ENCODE data around the gene CCNK. TPM values are rescaled to one million over a fixed set of nuclear protein-coding genes. Genes with fewer than 3 reads are reported as not detected.

Gene CCNK
- total RNA-seq, 2 donors from 2014 or later: 5.3 to 9.6 TPM

DNA sequence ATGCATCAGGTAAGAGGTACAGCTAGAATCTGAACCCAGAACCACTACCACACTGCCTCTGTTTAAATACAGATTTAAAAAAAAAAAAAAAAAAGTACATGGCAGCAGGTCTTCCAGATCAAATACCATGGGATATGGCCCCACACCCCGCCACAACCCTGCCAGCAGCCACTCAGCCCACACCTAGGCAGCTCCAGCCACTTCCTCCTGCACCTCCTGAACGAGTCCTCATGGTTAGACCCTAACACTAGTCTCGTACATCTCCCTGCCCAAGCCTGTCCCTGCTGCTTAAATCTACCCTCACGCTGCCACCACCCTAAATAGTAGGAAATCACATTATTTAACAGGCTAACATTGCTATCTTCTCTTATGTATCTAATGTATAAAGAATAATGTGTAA lies 13.1 kb upstream of the CCNK start:
- ATAC-seq: no peak
- H3K4me1 ChIP-seq: no peaks in the 10 kb centered on the region
- TF ChIP-seq, protein P1, sequence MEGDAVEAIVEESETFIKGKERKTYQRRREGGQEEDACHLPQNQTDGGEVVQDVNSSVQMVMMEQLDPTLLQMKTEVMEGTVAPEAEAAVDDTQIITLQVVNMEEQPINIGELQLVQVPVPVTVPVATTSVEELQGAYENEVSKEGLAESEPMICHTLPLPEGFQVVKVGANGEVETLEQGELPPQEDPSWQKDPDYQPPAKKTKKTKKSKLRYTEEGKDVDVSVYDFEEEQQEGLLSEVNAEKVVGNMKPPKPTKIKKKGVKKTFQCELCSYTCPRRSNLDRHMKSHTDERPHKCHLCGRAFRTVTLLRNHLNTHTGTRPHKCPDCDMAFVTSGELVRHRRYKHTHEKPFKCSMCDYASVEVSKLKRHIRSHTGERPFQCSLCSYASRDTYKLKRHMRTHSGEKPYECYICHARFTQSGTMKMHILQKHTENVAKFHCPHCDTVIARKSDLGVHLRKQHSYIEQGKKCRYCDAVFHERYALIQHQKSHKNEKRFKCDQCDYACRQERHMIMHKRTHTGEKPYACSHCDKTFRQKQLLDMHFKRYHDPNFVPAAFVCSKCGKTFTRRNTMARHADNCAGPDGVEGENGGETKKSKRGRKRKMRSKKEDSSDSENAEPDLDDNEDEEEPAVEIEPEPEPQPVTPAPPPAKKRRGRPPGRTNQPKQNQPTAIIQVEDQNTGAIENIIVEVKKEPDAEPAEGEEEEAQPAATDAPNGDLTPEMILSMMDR (IDR thresholded peaks at IDR 0.05): no peak
- peaks cover 0 to 8% of the 10 kb centered on the region in 2 donors for H3K36me3 ChIP-seq (replicated peaks in 1 of 2; ENCODE audit: insufficient read depth in 1 of 2, low read depth in 2 of 2)
- H3K27me3 ChIP-seq: no peaks in the 10 kb centered on the region
- no peak overlapping the region for H3K27ac ChIP-seq
- DNase-seq: no peak
- H3K9me3 ChIP-seq: no peaks in the 10 kb centered on the region
- intact Hi-C loops (cut with DNase I): no loop called here
- WGBS, 2 donors: 84 to 88% methylated on average over 4 of the region's 4 CpGs
- H3K4me3 ChIP-seq: no peak overlapping the region

DNA sequence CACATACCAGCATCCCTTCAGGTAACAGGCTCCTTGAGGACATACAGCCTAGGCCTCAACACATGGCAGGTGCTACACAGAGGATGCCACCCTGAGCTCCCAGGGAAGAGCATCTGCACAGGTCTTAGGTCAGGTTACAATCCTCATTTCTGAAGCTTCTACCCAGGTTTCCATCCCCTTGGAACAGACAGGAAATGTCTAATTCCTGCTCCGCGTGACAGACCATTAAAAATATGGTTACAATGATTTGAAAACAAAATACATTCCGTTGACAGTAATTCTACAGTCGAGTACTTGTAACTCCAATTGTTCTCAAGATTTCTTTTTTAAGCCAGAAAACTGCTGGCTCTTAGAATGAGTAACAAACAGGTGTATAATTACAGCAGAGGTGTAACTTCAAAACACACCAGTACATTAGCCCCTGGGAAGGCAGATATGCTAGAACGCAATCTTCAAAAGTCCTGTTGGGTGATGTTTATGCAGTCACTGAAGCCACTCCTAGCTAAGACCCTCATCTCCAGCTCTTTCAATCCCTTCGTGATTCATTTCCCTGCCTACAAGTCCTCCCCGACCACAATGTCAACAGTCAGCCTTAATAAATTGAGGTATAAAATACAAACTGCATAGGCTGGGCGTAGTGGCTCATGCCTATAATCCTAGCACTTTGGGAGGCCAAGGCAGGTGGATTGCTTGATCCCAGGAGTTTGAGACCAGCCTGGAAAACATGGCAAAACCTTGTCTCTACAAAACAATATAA lies 12.2 kb upstream of the CCNK start:
- no peaks in the 10 kb centered on the region for H3K9me3 ChIP-seq
- DNase-seq: no peak
- no peak for TF ChIP-seq POLR2A (IDR thresholded peaks at IDR 0.05)
- TF ChIP-seq, protein P1 (IDR thresholded peaks at IDR 0.05): no peak
- H3K4me1 ChIP-seq: no peaks in the 10 kb centered on the region
- no peak overlapping the region for H3K4me3 ChIP-seq
- no peak for ATAC-seq
- no peak overlapping the region for H3K27ac ChIP-seq
- peaks cover 0 to 4% of the 10 kb centered on the region in 2 donors for H3K36me3 ChIP-seq (replicated peaks in 1 of 2; ENCODE audit: insufficient read depth in 1 of 2, low read depth in 2 of 2)
- intact Hi-C loops (cut with DNase I): no loop called here
- 80 to 83% methylated on average over 8 of the region's 8 CpGs for WGBS, 2 donors
- no peaks in the 10 kb centered on the region for H3K27me3 ChIP-seq

DNA sequence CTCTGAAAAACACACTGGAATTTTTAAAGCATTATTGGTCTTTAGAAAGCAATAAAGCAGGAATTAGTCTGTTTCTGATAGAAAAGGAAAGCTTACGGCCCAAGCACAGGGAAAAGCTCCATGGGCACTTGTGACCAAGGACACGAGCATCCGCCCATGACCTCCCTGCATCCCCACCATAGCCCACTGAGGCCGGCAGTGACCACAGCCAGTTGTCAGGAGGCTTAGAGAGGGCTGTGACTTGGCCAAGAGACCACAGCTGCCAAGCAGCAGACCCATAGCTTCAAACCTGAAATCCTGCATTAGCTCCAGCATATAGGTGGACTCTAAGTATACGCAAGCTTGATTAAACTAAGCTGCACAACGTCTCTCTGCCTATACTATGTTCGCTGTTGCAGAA lies 9.5 kb upstream of the CCNK start:
- Histone ChIP-seq H3K27ac (no peak overlapping the region), H3K27me3 (no peaks in the 10 kb centered on the region), H3K9me3 (no peaks in the 10 kb centered on the region), H3K4me3 (no peak overlapping the region), H3K4me1 (peaks cover 7% of the 10 kb centered on the region), H3K36me3 (replicated peaks in 1 of 2; ENCODE audit: insufficient read depth in 1 of 2, low read depth in 2 of 2) (no peaks in the 10 kb centered on the region)
- WGBS, 2 donors: 88 to 92% methylated on average over 7 of the region's 7 CpGs
- ATAC-seq (no peak), DNase-seq (no peak)
- intact Hi-C loops (cut with DNase I): no loop called here
- TF ChIP-seq POLR2A (IDR thresholded peaks at IDR 0.05): no peak
- TF ChIP-seq, protein P1 (IDR thresholded peaks at IDR 0.05): no peak

DNA sequence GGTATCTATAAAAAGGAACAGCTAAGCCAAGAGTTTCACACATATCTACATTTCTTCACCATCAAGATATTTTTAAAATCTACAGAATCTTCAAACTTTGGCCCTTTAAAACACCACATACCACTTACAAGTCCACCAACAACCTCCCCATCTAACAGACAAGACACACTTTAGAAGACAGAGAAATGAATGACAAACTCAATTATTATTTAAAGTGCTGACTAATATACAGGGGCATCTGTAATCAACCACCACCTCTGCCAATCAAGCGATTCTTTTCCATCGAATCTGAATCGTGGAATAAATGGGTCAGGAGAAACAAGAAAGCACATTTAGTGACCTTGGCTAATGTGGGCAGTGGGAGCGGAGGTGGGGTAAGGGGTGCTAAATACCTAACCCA lies 8.3 kb upstream of the CCNK start:
- H3K36me3 ChIP-seq (replicated peaks in 1 of 2; ENCODE audit: insufficient read depth in 1 of 2, low read depth in 2 of 2): no peaks in the 10 kb centered on the region
- no peak overlapping the region for H3K27ac ChIP-seq
- TF ChIP-seq, protein P1 (IDR thresholded peaks at IDR 0.05): no peak
- no peak for TF ChIP-seq POLR2A (IDR thresholded peaks at IDR 0.05)
- intact Hi-C loops (cut with DNase I): no loop called here
- DNase-seq (no peak), ATAC-seq (no peak)
- H3K9me3 ChIP-seq: no peaks in the 10 kb centered on the region
- peaks cover 8% of the 10 kb centered on the region for H3K4me1 ChIP-seq
- no peaks in the 10 kb centered on the region for H3K27me3 ChIP-seq
- no peak overlapping the region for H3K4me3 ChIP-seq
- WGBS, 2 donors: 57 to 58% methylated on average over 4 of the region's 4 CpGs

DNA sequence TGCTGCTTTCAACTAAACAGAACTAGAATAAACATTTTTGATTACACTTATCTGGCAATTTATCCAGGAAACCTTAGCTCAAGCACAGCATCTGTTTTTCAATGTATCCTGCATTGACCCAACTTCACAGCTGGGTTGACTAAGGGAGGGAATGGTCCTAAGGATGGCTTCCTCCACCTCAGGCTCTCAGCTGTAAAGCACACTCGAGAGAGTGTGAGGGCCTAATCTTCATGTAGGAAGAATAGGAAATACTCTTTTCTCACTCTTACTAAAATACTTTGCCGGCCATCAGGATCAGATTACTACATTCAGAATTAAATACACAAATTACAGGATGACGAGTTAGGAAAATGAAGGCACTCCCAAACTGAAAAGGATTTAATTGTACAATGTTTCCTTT lies 7.8 kb upstream of the CCNK start:
- no peak overlapping the region for H3K4me3 ChIP-seq
- no peak for TF ChIP-seq POLR2A (IDR thresholded peaks at IDR 0.05)
- TF ChIP-seq, protein P1 (IDR thresholded peaks at IDR 0.05): no peak

More for the DNA sequence above, 7.8 kb upstream of the CCNK start:
- intact Hi-C loops (cut with DNase I): no loop called here
- 87 to 92% methylated on average over 3 of the region's 3 CpGs for WGBS, 2 donors
- H3K4me1 ChIP-seq: peaks cover 12% of the 10 kb centered on the region
- H3K27ac ChIP-seq: no peak overlapping the region
- H3K36me3 ChIP-seq (replicated peaks in 1 of 2; ENCODE audit: insufficient read depth in 1 of 2, low read depth in 2 of 2): no peaks in the 10 kb centered on the region
- ATAC-seq: no peak
- H3K27me3 ChIP-seq: no peaks in the 10 kb centered on the region
- no peak for DNase-seq
- no peaks in the 10 kb centered on the region for H3K9me3 ChIP-seq
